Measurements from ENCODE around the gene CNKSR2.

CNKSR2 gene

GRCh38 chrX:21374163-21374993 lies at the start of gene CNKSR2:
Gene CNKSR2, plus strand, starts transcription at chrX:21374418. Its CDS starts 480 bp downstream, at chrX:21374898.
- TF ChIP-seq CTCF (IDR thresholded peaks at IDR 0.05; ENCODE audit: extremely low read depth, missing control alignments), result no peak
- DNase-seq (ENCODE audit: low spot score), result peak; percentile 76

- no peak for DNase-seq (ENCODE audit: low spot score)
- no peak for TF ChIP-seq CTCF (IDR thresholded peaks at IDR 0.05; ENCODE audit: extremely low read depth, missing control alignments)
These were observed 19.5 kb upstream of the CNKSR2 start for GRCh38 chrX:21354725-21355124.

DNA sequence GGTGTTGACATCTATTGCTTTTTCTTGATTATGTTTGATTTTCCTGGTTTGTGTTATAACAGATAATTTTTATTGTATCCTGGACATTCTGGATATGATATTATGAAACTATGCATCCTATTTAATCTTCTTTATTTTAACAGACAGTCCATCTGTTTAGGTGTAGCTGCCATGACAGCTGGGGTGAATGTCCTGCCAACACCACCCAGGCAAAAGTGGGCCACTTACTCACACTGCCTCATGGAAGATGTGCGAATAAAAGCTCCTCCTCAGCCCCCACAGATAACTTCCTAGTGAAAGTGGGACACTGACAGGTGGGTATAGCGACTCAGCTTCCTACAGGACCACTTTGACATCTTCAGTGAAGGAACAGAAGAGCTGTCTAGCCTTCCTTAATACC lies 18.4 kb upstream of the CNKSR2 start:
- DNase-seq (ENCODE audit: low spot score), result no peak
- no peak for TF ChIP-seq CTCF (IDR thresholded peaks at IDR 0.05; ENCODE audit: extremely low read depth, missing control alignments)

- DNase-seq (ENCODE audit: low spot score), result no peak
- no peak for TF ChIP-seq CTCF (IDR thresholded peaks at IDR 0.05; ENCODE audit: extremely low read depth, missing control alignments)
These were observed 4.6 kb upstream of the CNKSR2 start for GRCh38 chrX:21369613-21370012.

DNA sequence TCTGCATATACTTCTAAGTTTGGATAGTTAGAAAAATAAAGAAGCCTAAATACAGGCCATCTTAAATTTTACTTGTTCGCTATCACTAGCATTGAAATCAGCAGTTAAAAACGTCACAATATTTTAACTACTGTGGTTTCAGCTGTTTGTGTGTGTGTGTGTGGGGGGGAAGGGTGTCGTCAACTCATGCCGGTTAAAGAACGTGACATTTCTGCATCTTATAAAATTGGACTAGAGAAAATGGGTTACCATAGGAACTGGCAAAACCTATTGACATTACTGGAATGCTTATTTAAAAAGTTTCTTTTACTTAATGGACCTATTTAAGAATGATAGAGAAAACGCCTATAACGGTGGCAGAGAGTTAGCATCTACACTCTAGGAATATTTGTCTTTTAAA lies 1.2 kb upstream of the CNKSR2 start:
- DNase-seq (ENCODE audit: low spot score), result no peak
- no peak for TF ChIP-seq CTCF (IDR thresholded peaks at IDR 0.05; ENCODE audit: extremely low read depth, missing control alignments)

DNA sequence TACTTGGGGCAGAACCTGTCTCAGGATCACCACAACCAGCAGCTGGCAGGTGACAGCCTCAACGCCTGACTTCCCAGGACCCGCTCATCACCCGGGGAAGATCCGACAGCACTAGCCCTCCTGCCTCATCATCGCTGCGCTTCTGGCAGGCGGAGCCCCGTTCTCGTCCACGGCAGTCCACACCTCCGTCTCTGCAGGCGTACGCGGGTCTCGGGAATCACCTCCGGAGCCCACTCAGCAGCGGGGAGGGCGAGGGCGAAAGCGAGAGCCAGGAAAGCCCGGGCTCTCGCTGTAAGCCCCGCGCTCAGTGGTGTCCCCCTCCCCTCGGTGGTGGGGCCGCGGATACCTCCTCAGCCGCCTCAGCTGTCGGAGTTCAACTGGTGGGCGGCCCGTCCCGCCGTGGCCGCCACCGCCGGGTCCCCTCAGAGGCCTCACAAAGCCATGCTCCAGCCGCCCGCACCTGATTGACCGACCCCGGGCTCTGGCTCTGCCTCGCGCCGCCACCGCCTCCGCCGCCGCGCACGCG lies 518 bp upstream of the CNKSR2 start:
- TF ChIP-seq CTCF (IDR thresholded peaks at IDR 0.05; ENCODE audit: extremely low read depth, missing control alignments), result no peak
- DNase-seq (ENCODE audit: low spot score), result no peak

DNA sequence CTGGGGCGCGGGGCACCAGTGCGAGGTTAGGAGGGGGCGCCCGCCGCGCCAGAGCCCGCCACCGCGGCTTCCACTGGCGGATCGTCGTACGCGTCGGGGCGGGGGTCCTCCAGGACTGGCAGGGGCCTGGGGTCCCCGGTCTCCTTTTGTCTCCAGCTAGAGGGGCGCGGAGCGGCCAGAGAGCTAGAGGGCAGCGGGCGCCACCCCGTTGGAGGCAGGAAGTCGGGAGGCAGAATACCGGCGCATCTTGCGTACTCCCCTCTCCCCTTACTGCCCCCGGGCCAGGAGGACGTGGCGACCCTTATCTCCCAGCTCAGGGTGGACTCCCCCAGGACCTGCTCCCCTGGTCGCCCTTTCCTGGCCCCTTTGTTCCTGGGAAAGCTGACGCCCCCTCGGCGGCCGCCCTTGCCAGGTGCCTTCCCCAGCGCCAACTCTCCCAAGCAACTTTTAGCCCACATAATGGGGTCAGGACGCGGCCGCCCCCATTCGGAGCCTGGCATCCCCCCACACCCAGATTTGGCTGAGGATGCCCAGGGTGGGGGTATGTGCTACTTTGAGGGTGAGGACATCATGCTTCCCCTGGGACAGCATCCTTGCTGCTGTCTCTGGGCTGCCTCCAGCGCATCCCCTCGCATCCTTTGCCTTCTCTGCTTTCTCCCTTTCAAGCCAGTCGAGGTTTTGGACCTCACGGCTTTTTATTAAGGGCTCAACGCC lies 933 bp downstream of the CNKSR2 start:
- TF ChIP-seq CTCF (IDR thresholded peaks at IDR 0.05; ENCODE audit: extremely low read depth, missing control alignments), result no peak
- DNase-seq (ENCODE audit: low spot score), result peak; percentile 9

Measured in GM20000 (cell line).